Right lobe of liver (tissue), 4 donors: ENCODE data around the gene C12orf56.

Source experiments
- POLR2A ChIP-seq: fragments of 450-650 bp; IDR thresholded peaks from one replicate; pipeline ENCODE4 v1.6.1; 2017; ENCODE audit warnings: antibody characterized with exemption, mild to moderate bottlenecking
- TF ChIP-seq, protein P1 (sequence below), 4 donors: fragments of 200-600 bp in 3 of 4; fragments of 450-650 bp in 1 of 4; IDR thresholded peaks; one replicate each; pipeline versions ENCODE4 v1.5.1 to v1.8.0; 2016 to 2022; ENCODE audit warnings: antibody characterized with exemption in 4 of 4, mild to moderate bottlenecking in 2 of 4
- donor health status: DM: no; HTN: no; CAD: no.
- donor health status: DM: no; HTN: no; CAD: no.
- donor health status: DM: no; HTN: yes; CAD: no.

DNA sequence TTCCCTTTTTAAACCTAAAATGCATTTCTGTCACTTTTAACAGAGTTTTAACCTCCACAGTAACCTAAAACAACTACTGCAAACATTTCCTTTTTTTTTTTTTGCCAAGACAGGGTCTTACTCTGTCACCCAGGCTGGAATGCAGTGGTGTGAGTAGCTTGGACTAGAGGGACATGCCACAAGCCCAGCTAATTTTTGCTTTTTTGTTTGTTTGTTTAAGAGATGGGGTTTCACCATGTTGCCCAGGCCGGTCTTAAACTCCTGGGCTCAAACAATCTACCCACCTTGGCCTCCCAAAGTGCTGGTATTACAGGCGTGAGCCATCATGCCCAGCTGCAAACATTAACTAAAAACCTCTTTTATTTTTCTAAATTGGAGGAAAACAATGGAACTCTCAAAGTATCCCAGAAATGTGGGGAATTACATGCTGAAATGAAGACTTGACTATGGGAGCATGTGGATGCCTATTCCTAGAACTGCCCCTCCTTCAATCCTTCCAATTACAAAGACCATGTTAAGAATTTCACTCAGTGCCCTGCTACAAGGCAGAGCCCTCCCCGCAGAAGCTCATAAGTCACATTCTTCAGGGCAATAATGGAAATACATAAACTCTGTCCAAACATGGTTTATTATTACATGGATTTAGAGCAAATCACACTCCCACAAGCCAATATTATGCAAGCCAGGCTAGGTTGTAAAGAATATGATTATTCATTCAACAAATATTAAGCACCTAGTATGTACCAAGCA lies 66.9 kb downstream of the C12orf56 start:
- TF ChIP-seq, protein P1, sequence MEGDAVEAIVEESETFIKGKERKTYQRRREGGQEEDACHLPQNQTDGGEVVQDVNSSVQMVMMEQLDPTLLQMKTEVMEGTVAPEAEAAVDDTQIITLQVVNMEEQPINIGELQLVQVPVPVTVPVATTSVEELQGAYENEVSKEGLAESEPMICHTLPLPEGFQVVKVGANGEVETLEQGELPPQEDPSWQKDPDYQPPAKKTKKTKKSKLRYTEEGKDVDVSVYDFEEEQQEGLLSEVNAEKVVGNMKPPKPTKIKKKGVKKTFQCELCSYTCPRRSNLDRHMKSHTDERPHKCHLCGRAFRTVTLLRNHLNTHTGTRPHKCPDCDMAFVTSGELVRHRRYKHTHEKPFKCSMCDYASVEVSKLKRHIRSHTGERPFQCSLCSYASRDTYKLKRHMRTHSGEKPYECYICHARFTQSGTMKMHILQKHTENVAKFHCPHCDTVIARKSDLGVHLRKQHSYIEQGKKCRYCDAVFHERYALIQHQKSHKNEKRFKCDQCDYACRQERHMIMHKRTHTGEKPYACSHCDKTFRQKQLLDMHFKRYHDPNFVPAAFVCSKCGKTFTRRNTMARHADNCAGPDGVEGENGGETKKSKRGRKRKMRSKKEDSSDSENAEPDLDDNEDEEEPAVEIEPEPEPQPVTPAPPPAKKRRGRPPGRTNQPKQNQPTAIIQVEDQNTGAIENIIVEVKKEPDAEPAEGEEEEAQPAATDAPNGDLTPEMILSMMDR (IDR thresholded peaks at IDR 0.05), result no peak
- TF ChIP-seq POLR2A, result no peak
